GM18868 (cell line): ENCODE data around the gene HIRA.
"Not testable (repeated sequence)": the region's sequence is repeated elsewhere in the genome, so short reads cannot be mapped to it uniquely, and the experiment has no call there.

Experiments used
- ATAC-seq: cut with Tn5 transposase; IDR thresholded peaks from one replicate; pipeline ENCODE4 v1.9.1; 2021; ENCODE audit warnings: mild to moderate bottlenecking, moderate library complexity; ENCODE audit not compliant: unreplicated experiment

The HIRA gene

GRCh38 chr22:19387575-19387974 is 44.0 kb downstream of the HIRA start:
- ATAC-seq: no peak

GRCh38 chr22:19387038-19387437 is 44.5 kb downstream of the HIRA start:
- no peak for ATAC-seq

- ATAC-seq: no peak
Measured at GRCh38 chr22:19386248-19386647, 45.3 kb downstream of the HIRA start.

- no peak for ATAC-seq
Measured at GRCh38 chr22:19385221-19385906, 46.2 kb downstream of the HIRA start.

GRCh38 chr22:19383292-19383691 is 48.2 kb downstream of the HIRA start:
- no peak for ATAC-seq

- ATAC-seq: no peak
Measured at GRCh38 chr22:19382240-19382639, 49.3 kb downstream of the HIRA start.

GRCh38 chr22:19378344-19378674 is 53.2 kb downstream of the HIRA start:
- no peak for ATAC-seq

GRCh38 chr22:19377565-19378343 is 53.8 kb downstream of the HIRA start:
- no peak for ATAC-seq

GRCh38 chr22:19376971-19377370 is 54.6 kb downstream of the HIRA start:
- ATAC-seq: no peak

GRCh38 chr22:19376247-19376646 is 55.3 kb downstream of the HIRA start:
- ATAC-seq: no peak

GRCh38 chr22:19375435-19375834 is 56.1 kb downstream of the HIRA start:
- ATAC-seq: no peak

GRCh38 chr22:19374410-19374809 is 57.1 kb downstream of the HIRA start:
- ATAC-seq: no peak

GRCh38 chr22:19373450-19373849 is 58.1 kb downstream of the HIRA start:
- ATAC-seq: no peak

- no peak for ATAC-seq
Measured at GRCh38 chr22:19371893-19372292, 59.6 kb downstream of the HIRA start.

- no peak for ATAC-seq
Measured at GRCh38 chr22:19368876-19369275, 62.7 kb downstream of the HIRA start.

- ATAC-seq: no peak
Measured at GRCh38 chr22:19367763-19368367, 63.7 kb downstream of the HIRA start.

GRCh38 chr22:19363541-19363940 is 68.0 kb downstream of the HIRA start:
- ATAC-seq: not testable (repeated sequence)

GRCh38 chr22:19361501-19362103 is 69.9 kb downstream of the HIRA start:
- ATAC-seq: peak; percentile 80

GRCh38 chr22:19360862-19361261 is 70.7 kb downstream of the HIRA start:
- no peak for ATAC-seq

- no peak for ATAC-seq
Measured at GRCh38 chr22:19360300-19360792, 71.2 kb downstream of the HIRA start.

GRCh38 chr22:19359554-19360299 is 71.8 kb downstream of the HIRA start:
- no peak for ATAC-seq
